Ishikawa (cell line): ENCODE measurements around the gene TECPR2.
A peak's percentile ranks its signal among the peaks of the same experiment; 100 is the strongest.

ENCODE experiments used
- CEBPB ChIP-seq: IDR thresholded peaks from 2 replicates; pipeline ENCODE4 v1.6.1; 2012
- CREB1 ChIP-seq: IDR thresholded peaks from 2 replicates; pipeline ENCODE4 v1.6.1; 2012; ENCODE audit warnings: low read depth
- EGR1 ChIP-seq: IDR thresholded peaks from 2 replicates; pipeline ENCODE4 v1.6.1; 2012
- EP300 ChIP-seq: IDR thresholded peaks from 2 replicates; pipeline ENCODE4 v1.6.1; 2012; ENCODE audit warnings: borderline replicate concordance
- FOXM1 ChIP-seq: IDR thresholded peaks from 2 replicates; pipeline ENCODE4 v1.6.1; 2012; ENCODE audit warnings: low read depth, borderline replicate concordance
- NFIC ChIP-seq: IDR thresholded peaks from 2 replicates; pipeline ENCODE4 v1.6.1; 2012
- RAD21 ChIP-seq: IDR thresholded peaks from 2 replicates; pipeline ENCODE4 v1.6.1; 2012; ENCODE audit warnings: low read depth
- TAF1 ChIP-seq: IDR thresholded peaks from 2 replicates; pipeline ENCODE4 v1.6.1; 2012; ENCODE audit warnings: low read depth, mild to moderate bottlenecking
- TCF12 ChIP-seq: IDR thresholded peaks from 2 replicates; pipeline ENCODE4 v1.6.1; 2012; ENCODE audit warnings: low read depth
- TEAD4 ChIP-seq: IDR thresholded peaks from 2 replicates; pipeline ENCODE4 v1.6.1; 2012
- YY1 ChIP-seq: IDR thresholded peaks from 2 replicates; pipeline ENCODE4 v1.6.1; 2012; ENCODE audit warnings: low read depth
- ZBTB7A ChIP-seq: IDR thresholded peaks from 2 replicates; pipeline ENCODE4 v1.6.1; 2012; ENCODE audit warnings: low read depth
- TF ChIP-seq, protein P1 (sequence below): IDR thresholded peaks from 2 replicates; pipeline ENCODE4 v1.6.1; 2012
- TF ChIP-seq, protein P2 (sequence below): IDR thresholded peaks from 2 replicates; pipeline ENCODE4 v1.6.1; 2012
- TF ChIP-seq, protein P3 (sequence below): IDR thresholded peaks from 2 replicates; pipeline ENCODE4 v1.6.1; 2012; ENCODE audit warnings: low read depth, mild to moderate bottlenecking

Gene TECPR2

DNA sequence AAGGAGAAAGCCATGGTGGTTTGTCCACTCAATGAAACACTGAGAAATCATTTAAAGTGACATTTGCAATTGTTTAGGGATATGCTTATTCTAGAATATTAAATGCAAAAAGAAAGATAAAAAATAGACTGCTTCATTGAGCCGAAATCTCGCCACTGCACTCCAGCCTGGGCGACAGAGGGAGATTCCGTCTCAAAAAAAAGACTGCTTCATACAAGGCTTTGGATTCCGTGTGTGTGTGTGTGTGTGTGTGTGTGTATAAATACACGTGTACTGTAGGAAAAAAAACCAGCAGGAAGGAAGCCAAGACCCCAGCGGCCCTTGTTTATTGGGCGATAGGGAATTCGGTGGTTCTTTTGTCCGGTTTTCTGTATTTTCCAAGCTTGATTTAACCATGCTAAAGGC is 46.4 kb upstream of the TECPR2 start:
- TF ChIP-seq EGR1 (no peak), EP300 (no peak), CEBPB (no peak)
- TF ChIP-seq, protein P1, sequence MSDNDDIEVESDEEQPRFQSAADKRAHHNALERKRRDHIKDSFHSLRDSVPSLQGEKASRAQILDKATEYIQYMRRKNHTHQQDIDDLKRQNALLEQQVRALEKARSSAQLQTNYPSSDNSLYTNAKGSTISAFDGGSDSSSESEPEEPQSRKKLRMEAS, result no peak
- TF ChIP-seq, protein P2, sequence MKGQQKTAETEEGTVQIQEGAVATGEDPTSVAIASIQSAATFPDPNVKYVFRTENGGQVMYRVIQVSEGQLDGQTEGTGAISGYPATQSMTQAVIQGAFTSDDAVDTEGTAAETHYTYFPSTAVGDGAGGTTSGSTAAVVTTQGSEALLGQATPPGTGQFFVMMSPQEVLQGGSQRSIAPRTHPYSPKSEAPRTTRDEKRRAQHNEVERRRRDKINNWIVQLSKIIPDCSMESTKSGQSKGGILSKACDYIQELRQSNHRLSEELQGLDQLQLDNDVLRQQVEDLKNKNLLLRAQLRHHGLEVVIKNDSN, result no peak

DNA sequence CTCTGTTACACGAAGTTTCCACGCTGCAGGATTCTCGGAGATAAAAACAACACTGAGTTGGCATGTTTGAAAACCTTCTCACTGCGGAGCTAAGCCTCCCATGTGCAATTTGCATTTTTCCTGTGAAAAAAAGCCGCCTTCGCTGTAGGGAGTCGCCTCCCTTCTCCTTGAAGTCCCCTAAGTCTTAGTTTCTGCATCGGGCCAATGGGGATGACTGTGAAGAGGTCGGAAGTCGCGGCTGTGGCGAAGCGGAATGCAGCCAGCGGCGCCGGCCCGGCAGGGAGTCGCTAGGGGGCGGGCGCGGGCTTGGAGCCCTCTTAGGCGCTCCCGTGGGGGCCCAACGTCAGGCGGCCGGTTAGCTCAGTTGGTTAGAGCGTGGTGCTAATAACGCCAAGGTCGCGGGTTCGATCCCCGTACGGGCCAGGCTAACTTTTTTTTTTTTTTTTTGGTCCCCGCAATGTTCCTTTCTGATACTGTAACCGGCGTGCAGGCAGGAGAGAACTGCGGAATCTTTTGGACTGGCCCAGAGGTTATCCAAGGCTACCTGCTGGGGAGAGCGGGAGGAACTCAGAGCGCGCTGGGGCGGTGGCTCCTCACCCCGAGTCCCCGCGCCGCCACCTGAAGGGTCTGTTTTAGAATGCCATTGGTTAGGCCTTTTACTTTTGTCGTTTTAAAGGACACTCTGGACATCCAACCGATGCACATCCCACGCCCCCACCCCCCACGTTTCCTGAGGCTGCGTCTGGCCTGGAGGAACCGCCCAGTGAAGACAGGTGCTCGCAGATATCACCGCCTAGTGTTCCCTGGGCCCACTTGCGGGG is 45.8 kb upstream of the TECPR2 start:
- TF ChIP-seq CEBPB (no peak; the same call in 1 of the 2 replicates), EP300 (peak; percentile 49; the same call in 1 of the 2 replicates), YY1 (no peak), TCF12 (peak; percentile 65), TEAD4 (peak; percentile 95), NFIC (no peak; the same call in 1 of the 2 replicates), TAF1 (no peak; the same call in 1 of the 2 replicates), FOXM1 (peak; percentile 48; the same call in 1 of the 2 replicates), RAD21 (no peak; the same call in 1 of the 2 replicates), ZBTB7A (no peak), CREB1 (no peak), EGR1 (0 out of 2 replicates have a peak, but pooled peaks have one; percentile 51)
- TF ChIP-seq, protein P3, sequence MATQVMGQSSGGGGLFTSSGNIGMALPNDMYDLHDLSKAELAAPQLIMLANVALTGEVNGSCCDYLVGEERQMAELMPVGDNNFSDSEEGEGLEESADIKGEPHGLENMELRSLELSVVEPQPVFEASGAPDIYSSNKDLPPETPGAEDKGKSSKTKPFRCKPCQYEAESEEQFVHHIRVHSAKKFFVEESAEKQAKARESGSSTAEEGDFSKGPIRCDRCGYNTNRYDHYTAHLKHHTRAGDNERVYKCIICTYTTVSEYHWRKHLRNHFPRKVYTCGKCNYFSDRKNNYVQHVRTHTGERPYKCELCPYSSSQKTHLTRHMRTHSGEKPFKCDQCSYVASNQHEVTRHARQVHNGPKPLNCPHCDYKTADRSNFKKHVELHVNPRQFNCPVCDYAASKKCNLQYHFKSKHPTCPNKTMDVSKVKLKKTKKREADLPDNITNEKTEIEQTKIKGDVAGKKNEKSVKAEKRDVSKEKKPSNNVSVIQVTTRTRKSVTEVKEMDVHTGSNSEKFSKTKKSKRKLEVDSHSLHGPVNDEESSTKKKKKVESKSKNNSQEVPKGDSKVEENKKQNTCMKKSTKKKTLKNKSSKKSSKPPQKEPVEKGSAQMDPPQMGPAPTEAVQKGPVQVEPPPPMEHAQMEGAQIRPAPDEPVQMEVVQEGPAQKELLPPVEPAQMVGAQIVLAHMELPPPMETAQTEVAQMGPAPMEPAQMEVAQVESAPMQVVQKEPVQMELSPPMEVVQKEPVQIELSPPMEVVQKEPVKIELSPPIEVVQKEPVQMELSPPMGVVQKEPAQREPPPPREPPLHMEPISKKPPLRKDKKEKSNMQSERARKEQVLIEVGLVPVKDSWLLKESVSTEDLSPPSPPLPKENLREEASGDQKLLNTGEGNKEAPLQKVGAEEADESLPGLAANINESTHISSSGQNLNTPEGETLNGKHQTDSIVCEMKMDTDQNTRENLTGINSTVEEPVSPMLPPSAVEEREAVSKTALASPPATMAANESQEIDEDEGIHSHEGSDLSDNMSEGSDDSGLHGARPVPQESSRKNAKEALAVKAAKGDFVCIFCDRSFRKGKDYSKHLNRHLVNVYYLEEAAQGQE, result no peak
- TF ChIP-seq, protein P1, result peak; percentile 7; the same call in 1 of the 2 replicates
- TF ChIP-seq, protein P2, result no peak; the same call in 1 of the 2 replicates

DNA sequence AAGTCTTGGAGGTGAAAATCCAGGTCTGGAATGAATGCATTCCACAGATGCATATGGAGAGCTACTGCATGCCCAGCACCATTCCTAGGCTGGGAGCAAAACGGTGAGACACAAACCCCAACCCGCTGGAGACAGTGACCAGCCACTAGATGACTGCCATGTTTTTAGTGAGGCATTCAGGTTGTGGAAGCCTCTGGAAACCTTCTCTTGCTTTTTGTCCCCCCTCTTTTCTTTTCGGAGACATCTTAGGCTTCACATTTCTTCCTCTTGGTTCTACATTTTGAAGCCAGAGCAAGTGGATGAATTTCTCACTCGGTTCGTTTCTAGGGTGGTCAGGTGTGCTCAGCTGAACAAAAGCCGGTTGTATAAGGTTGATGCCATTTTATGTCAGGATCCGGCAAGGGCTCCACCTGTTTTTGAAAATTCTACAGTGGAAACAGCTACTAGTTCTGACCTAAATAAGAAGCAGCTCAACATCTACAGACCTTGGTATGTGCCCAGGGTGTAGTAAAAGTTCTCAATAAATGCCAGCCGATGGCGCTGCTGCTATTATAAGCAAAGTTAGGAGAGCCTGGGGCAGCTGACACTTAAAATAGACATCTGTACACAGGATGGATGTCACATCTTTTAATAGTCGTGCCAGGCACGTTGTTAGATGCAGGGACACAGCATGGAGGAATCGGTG is 45.0 kb upstream of the TECPR2 start:
- peak; percentile 74 for TF ChIP-seq YY1
- peak; percentile 21; the same call in 1 of the 2 replicates for TF ChIP-seq TAF1
- no peak for TF ChIP-seq ZBTB7A

DNA sequence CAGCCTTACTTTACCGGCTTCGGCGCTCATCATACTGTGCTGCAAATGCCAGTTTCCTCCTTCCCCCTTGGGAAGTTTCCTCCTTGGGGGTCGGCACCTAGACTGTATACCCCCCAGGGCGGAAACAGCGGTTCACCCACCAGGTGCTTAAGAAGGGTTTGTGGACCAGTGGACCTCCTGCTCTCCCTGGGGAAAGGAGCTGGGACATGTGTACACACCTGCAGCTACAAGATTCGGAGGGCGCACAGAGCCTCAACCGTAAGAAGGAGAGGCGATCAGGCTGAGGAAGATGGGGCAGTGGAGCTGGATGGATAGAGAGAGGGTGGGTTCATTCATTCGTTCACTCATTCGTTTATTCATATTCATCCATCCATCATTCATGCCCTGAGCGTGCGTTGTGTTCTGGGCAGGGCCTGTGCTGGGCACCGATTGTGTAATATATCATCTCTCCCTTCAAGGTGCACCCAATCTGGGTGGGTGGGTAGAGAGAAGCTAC is 43.9 kb upstream of the TECPR2 start:
- TF ChIP-seq RAD21, result no peak
- no peak for TF ChIP-seq CREB1
- TF ChIP-seq, protein P2, result no peak
- no peak for TF ChIP-seq ZBTB7A
- TF ChIP-seq NFIC, result no peak
- TF ChIP-seq TEAD4, result no peak
- TF ChIP-seq, protein P1, result no peak
- TF ChIP-seq EP300, result no peak
- no peak for TF ChIP-seq CEBPB
- TF ChIP-seq TCF12, result no peak
- TF ChIP-seq TAF1, result no peak
- TF ChIP-seq, protein P3, result no peak
- no peak for TF ChIP-seq YY1
- no peak for TF ChIP-seq FOXM1
- TF ChIP-seq EGR1, result no peak
